ENCODE measurements around the gene MAD1L1.

- TF ChIP-seq CTCF (IDR thresholded peaks at IDR 0.05) (no peak), POLR2A (IDR thresholded peaks at IDR 0.05) (no peak), EP300 (IDR thresholded peaks at IDR 0.05; ENCODE audit: low read depth) (no peak), POLR2AphosphoS5 (IDR thresholded peaks at IDR 0.05) (no peak)
Observed at GRCh38 chr7:2009541-2010001, 223.2 kb downstream of the MAD1L1 start.
